Pulmonary artery endothelial cell (primary cell): Measurements from ENCODE around the gene INIP. TPM values are rescaled to one million over a fixed set of nuclear protein-coding genes. Genes with fewer than 3 reads are reported as not detected.
A peak's percentile ranks its signal among the peaks of the same experiment; 100 is the strongest.

Experiments
- DNase-seq: peaks from one replicate; pipeline ENCODE4 v3.0.0-alpha.2; 2011; ENCODE audit warnings: low read depth, low spot score
- total RNA-seq: library from RNA; depleted of rRNA; stranded (reverse); fragments of >200 nt; gene quantifications from 2 replicates; pipeline ENCODE4 v1.2.3, GENCODE V29; 2014

INIP gene
- 16.6 and 24.9 TPM in 2 replicates for total RNA-seq

- peak; percentile 83 for DNase-seq
Observed at GRCh38 chr9:112717661-112718331, at the start of gene INIP. TSS of gene INIP (minus strand) at chr9:112718117. CDS start at chr9:112716485, 1,632 bp downstream.

GRCh38 chr9:112765281-112765680 lies 47.4 kb upstream of the INIP start:
- DNase-seq, result no peak

- no peak for DNase-seq
Observed at GRCh38 chr9:112764837-112765236, 46.9 kb upstream of the INIP start.

GRCh38 chr9:112764344-112764743 lies 46.4 kb upstream of the INIP start:
- no peak for DNase-seq

GRCh38 chr9:112762726-112763518 lies 45.0 kb upstream of the INIP start:
- DNase-seq, result no peak

- DNase-seq, result no peak
Observed at GRCh38 chr9:112761912-112762655, 44.2 kb upstream of the INIP start.

GRCh38 chr9:112760821-112761220 lies 42.9 kb upstream of the INIP start:
- DNase-seq, result no peak

GRCh38 chr9:112757940-112758339 lies 40.0 kb upstream of the INIP start:
- DNase-seq, result no peak

- no peak for DNase-seq
Observed at GRCh38 chr9:112757282-112757883, 39.5 kb upstream of the INIP start.

- DNase-seq, result no peak
Observed at GRCh38 chr9:112755675-112756074, 37.8 kb upstream of the INIP start.

GRCh38 chr9:112755016-112755427 lies 37.1 kb upstream of the INIP start:
- no peak for DNase-seq

GRCh38 chr9:112754578-112754977 lies 36.7 kb upstream of the INIP start:
- no peak for DNase-seq

- no peak for DNase-seq
Observed at GRCh38 chr9:112753725-112754124, 35.8 kb upstream of the INIP start.

GRCh38 chr9:112752334-112753125 lies 34.6 kb upstream of the INIP start:
- no peak for DNase-seq

- DNase-seq, result no peak
Observed at GRCh38 chr9:112751056-112751795, 33.3 kb upstream of the INIP start.

- no peak for DNase-seq
Observed at GRCh38 chr9:112750764-112751055, 32.8 kb upstream of the INIP start.

- peak; percentile 37 for DNase-seq
Observed at GRCh38 chr9:112750016-112750763, 32.3 kb upstream of the INIP start, which contains the start of gene SNX30. TSS of gene SNX30 (plus strand) at chr9:112750760. CDS start at chr9:112751002, 242 bp downstream.

- DNase-seq, result no peak
Observed at GRCh38 chr9:112747094-112747493, 29.2 kb upstream of the INIP start.

- no peak for DNase-seq
Observed at GRCh38 chr9:112744177-112744576, 26.3 kb upstream of the INIP start.
